Stimulated activated CD8-positive, alpha-beta memory T cell treated with anti-CD3 and anti-CD28 coated beads, Interleukin-7, amount 100 ng/mL, for 48 hours (primary cell): ENCODE measurements around the gene SPR.

Experiments used
- DNase-seq, 2 donors: peaks; one replicate each; pipeline ENCODE4 v3.0.0-alpha.2; 2020; ENCODE audit warnings: low read depth in 1 of 2; ENCODE audit errors: extremely low read depth in 1 of 2

Gene SPR

GRCh38 chr2:72887032-72887739 lies at the start of gene SPR:
SPR (plus strand) TSS chr2:72887408; CDS start chr2:72887433, 25 bp downstream.
- DNase-seq, result peak in 1 of 2 donors; percentile 42

- no peak for DNase-seq
Measured at GRCh38 chr2:72840066-72840465, 47.1 kb upstream of the SPR start.

- DNase-seq, result no peak
Measured at GRCh38 chr2:72841462-72842125, 45.6 kb upstream of the SPR start.

- DNase-seq, result no peak
Measured at GRCh38 chr2:72843301-72843700, 43.9 kb upstream of the SPR start.

GRCh38 chr2:72846171-72847095 lies 40.8 kb upstream of the SPR start:
- no peak for DNase-seq

- DNase-seq, result no peak
Measured at GRCh38 chr2:72847534-72848315, 39.5 kb upstream of the SPR start.

- no peak for DNase-seq
Measured at GRCh38 chr2:72848436-72849137, 38.6 kb upstream of the SPR start.

GRCh38 chr2:72849138-72849462 lies 38.1 kb upstream of the SPR start:
- DNase-seq, result no peak

GRCh38 chr2:72851333-72851732 lies 35.9 kb upstream of the SPR start:
- DNase-seq, result no peak

- DNase-seq, result peak; percentile 8 to 35
Measured at GRCh38 chr2:72859831-72860262, 27.4 kb upstream of the SPR start.

- DNase-seq, result peak; percentile 70 to 72
Measured at GRCh38 chr2:72862239-72862988, 24.8 kb upstream of the SPR start.

GRCh38 chr2:72863046-72863445 lies 24.2 kb upstream of the SPR start:
- DNase-seq, result no peak

GRCh38 chr2:72864500-72864899 lies 22.7 kb upstream of the SPR start:
- DNase-seq, result no peak

GRCh38 chr2:72871060-72871459 lies 16.1 kb upstream of the SPR start:
- DNase-seq, result no peak

GRCh38 chr2:72871880-72872279 lies 15.3 kb upstream of the SPR start:
- no peak for DNase-seq

- DNase-seq, result no peak
Measured at GRCh38 chr2:72883356-72883962, 3.7 kb upstream of the SPR start.

GRCh38 chr2:72886505-72887031 lies 640 bp upstream of the SPR start:
- no peak for DNase-seq

- DNase-seq, result peak in 1 of 2 donors; percentile 36
Measured at GRCh38 chr2:72887740-72888437, 681 bp downstream of the SPR start.
